D721Med (cell line): ENCODE measurements around the gene UBAC1.

Experiments used
- DNase-seq: peaks from one replicate; pipeline ENCODE4 v3.0.0; 2011; ENCODE audit warnings: low spot score; ENCODE audit not compliant: insufficient read length
- FAIRE-seq: peaks from 2 replicates; lab custom pipeline; 2011; peaks lifted over from hg19 to GRCh38; lab: Jason Lieb, UNC
- TF ChIP-seq, protein P1 (sequence below): IDR thresholded peaks from 2 replicates; pipeline ENCODE4 v1.5.1; 2012; ENCODE audit warnings: mild to moderate bottlenecking, control low read depth; ENCODE audit not compliant: insufficient read depth; ENCODE audit errors: missing control alignments

UBAC1 gene

DNA sequence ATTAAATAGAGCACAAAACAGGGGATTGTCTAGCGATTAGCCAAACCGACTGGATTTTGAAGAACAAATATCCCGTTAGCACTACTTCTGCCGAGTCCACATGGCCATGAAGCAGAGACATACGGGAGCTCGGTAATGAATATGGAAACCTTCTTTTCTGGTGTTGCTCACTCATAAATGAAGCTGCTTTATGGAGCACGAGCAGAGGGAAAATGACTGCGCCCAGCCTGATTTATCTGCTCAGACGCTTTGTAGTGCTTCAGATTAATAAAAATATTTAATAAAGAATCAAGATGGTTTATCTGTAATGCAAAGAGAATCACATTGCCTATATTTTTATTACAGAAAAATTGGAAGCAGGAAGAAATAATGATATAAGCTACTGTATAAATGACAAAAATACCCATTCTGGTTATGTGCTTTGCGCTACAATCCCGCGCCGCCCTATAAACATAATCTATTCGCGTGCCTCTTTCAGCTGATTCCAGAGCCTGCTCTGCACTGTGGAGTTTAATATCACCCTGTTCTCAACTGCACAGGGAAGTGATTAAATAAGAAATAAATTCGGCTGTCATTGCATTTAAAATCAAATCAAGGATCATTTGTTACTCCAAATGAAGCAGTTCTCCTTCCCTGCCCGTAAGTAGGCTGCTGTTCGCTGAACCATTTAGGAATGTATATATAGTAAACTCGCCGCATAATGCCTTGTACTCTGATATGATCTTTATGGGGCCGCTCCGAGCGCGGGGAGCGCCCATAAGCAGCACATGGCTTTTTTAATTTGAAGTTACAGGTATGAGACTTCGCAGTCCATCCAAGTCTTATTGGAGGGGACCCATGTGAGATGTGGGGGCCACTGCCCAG lies 22.3 kb upstream of the UBAC1 start:
- TF ChIP-seq, protein P1, sequence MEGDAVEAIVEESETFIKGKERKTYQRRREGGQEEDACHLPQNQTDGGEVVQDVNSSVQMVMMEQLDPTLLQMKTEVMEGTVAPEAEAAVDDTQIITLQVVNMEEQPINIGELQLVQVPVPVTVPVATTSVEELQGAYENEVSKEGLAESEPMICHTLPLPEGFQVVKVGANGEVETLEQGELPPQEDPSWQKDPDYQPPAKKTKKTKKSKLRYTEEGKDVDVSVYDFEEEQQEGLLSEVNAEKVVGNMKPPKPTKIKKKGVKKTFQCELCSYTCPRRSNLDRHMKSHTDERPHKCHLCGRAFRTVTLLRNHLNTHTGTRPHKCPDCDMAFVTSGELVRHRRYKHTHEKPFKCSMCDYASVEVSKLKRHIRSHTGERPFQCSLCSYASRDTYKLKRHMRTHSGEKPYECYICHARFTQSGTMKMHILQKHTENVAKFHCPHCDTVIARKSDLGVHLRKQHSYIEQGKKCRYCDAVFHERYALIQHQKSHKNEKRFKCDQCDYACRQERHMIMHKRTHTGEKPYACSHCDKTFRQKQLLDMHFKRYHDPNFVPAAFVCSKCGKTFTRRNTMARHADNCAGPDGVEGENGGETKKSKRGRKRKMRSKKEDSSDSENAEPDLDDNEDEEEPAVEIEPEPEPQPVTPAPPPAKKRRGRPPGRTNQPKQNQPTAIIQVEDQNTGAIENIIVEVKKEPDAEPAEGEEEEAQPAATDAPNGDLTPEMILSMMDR, result no peak
- no peak for FAIRE-seq
- no peak for DNase-seq

DNA sequence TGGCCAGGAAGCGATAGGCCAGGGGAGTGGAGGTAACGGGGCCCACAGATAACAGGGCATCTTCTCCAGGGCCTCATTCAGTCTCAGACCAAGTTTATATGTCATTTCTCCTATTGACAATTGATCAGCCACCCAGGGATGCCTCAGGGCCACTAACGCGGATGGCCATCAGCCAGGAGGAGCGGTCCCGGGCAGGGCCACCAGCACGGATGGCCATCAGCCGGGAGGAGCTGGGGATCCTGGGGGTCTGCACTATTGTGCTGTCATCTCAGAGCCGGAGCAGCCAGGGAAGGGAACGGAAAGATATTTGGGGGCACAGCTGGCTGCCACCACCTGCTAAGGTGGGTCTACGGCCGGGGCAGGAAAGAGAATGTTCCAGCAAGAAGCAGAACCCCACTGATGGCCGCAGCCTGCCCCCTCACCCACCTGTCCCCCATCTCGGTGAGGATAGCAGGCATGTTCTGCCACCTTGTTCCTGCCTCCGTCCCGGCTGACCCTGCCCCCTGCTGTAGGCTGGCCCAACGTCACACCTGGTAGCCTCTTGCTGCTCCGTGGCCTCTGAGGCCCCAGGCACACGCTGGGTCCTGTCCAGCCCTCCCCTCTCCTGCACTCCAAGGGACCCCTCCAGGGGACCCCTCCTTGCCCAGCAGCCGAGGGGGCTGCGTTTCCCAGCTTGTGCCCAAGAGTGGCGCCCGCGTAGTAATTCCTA lies 21.5 kb upstream of the UBAC1 start:
- no peak for FAIRE-seq
- DNase-seq, result no peak
- TF ChIP-seq, protein P1, result no peak

DNA sequence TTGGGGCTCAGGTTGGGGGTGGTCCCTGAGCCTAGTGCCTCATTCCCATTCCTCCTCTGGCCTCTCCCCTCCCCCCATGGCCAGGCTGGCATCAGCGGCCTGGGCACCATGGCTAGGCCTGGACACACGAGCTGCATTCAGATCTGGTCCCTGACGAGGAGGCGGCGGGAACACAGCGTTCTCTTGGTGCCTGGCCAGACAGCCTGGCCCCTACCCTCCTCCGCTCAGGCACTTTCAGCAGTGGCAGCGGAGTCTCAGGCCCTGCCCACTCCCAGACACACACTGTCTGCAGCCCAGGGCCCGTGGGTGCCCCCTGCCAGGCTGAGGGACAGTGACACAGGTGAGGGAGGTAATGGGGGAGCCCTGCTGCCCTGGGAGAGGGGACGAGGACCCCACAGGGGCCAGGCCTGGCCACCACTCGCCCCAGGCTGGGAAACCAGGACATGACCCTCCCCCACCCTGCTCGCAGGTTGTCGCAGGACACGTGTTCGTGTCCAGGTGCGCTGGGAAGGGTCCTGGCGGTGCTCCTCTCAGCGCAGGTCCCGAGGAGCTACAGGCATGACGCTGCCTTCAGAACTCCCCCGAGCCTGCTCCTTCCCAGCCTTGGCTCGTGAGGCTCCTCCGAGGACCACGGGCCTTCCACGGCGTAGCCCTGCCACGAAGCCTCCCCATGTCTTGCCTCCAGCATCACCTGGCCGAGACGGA lies 19.9 kb upstream of the UBAC1 start:
- DNase-seq (no peak), FAIRE-seq (no peak)
- TF ChIP-seq, protein P1, result no peak

DNA sequence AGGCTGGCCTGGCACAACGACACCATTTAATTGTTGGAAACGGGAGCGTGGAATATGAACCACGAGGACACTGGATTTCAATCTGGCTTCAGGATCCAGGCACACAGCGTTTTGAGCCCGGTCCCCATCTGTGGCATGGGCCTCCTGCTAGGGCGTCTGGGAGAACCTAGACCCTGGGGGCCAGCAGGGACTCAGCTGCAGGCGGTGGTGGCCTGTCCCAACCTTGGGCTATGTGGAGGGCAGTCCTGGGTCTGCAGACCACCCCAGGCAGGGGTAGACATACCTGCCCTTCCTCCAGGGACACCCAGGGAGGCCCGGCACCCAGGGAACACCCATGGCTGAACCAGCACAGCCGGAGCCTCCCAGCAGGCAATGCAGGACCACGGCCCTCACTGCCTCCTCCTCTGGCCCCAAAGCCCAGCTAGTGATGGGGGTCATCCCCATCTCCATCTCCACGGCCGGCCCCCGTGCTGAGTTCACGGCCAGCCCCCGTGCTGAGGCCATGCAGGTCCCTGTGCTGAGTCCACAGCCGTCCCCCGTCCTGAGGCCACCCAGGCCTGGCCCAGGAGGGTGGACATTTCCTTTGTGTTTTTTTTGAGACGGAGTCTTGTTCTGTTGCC lies 18.5 kb upstream of the UBAC1 start:
- FAIRE-seq, result no peak
- no peak for DNase-seq
- TF ChIP-seq, protein P1, result no peak

DNA sequence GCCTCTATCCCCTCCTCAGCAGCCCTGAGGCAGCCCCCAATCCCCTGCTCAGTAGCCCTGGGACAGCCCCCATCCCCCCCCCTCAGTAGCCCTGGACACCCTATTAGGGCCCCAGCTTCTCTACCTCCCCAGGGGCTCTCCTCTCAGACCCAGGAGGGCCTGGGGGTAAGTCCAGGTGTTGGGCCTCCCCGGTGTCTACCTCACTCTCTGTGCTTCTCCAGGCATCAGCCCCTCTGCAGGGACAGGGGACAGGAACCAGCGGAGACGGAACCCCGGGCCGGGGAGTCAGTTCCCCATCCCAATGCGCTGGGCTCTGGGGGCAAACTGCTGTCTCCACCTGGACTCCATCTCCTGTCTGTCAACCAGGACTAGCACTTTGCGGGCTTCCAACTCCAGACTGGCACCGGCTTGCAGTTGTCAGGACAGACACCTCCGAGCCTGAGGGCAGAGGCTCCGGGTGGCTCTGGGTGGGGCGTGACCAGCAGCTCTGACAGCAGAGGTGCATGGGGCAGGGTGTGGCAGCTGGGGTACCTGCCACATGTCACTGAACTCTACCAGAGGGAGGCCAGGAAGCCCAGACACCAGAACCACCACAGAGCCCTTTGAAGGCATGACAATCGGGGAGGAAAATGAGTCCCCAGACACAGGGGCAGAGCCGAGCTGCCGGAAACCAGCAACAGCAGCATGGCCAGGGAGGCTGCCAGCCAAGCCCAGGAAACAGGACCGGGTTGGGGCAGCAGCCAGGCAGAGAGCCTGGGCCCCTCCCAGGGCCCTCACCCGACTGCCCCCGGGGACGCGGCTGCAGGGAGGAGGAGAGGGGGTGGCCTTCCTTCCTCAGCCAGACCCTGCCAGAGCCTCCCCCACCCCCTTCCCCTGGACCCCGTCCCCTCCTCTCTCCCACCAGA lies 17.7 kb upstream of the UBAC1 start:
- DNase-seq, result no peak
- TF ChIP-seq, protein P1, result no peak
- FAIRE-seq, result no peak

DNA sequence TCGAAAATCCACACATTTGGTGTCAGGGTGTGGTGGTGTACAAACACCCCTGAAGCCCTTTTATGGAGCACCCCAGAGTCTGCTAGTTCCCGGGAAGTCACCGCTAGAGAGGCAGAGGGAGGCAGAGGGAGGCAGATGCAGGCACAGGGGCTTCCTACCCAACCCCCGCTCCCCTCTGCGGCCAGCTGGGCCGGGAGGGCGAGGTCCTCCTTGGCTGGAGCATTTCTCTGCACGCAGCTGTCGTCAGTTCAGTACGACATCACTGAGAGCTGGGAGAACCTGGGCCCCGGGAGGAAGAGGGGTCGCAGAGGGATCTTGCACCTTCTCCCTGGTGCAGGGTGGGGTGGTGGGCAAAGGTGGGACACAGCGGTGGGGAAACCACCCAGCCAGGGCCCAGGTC lies 15.8 kb upstream of the UBAC1 start:
- TF ChIP-seq, protein P1, result no peak
- no peak for FAIRE-seq

More for the DNA sequence above, 15.8 kb upstream of the UBAC1 start:
- DNase-seq, result no peak
